OCI-LY7 (cell line): Measurements from ENCODE around the gene SLC17A9.

ENCODE experiments used
- CTCF ChIP-seq: fragments of 200-600 bp; sonication (generic); conservative IDR thresholded peaks from 2 replicates; pipeline ENCODE4 v1.5.1; 2014; ENCODE audit warnings: mild to moderate bottlenecking, antibody characterized with exemption, low read length, moderate library complexity, mixed read lengths
- EZH2phosphoT487 ChIP-seq: fragments of 200-600 bp; sonication (generic); IDR thresholded peaks from 2 replicates; pipeline ENCODE4 v1.6.1; 2018; ENCODE audit warnings: low read depth, borderline replicate concordance, mild to moderate bottlenecking, mixed run types, antibody characterized with exemption, low read length, moderate library complexity, mixed read lengths

GRCh38 chr20:62923669-62924441 lies 28.7 kb upstream of the SLC17A9 start:
- TF ChIP-seq CTCF: no peak
- no peak for TF ChIP-seq EZH2phosphoT487
